ENCODE results near the gene PSMD4.

The PSMD4 gene

DNA sequence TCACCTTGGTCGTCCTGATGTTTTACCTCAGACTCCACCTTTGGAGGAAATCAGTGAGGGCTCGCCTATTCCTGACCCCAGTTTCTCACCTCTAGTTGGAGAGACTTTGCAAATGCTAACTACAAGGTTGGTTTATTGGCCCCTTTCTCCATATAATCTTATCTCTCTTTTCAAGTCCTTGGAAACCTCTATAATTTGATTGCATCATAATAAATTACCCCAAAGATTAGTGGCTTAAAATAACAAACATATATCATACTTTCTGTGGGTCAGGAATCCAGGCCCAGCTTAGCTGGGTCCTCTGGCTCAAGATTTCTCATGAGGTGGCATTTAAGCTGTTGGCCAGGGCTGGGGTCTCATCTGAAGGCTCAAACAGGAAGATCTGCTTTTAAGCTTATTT is 12.1 kb upstream of the PSMD4 start:
- no peaks in the 10 kb centered on the region for H3K27me3 ChIP-seq (replicated peaks; ENCODE audit: control insufficient read depth, insufficient read depth, low read length)
- H3K4me3 ChIP-seq (ENCODE audit: low read length): no peak overlapping the region
- H3K36me3 ChIP-seq (ENCODE audit: control insufficient read depth, insufficient read depth, low read length, severe bottlenecking): peaks cover 98% of the 10 kb centered on the region
- H3K9me3 ChIP-seq (ENCODE audit: control insufficient read depth, low read length): no peaks in the 10 kb centered on the region
- DNase-seq (ENCODE audit: low read depth): no peak
- no peak overlapping the region for H3K9ac ChIP-seq (ENCODE audit: low read length)
- H3K4me1 ChIP-seq (ENCODE audit: control insufficient read depth, insufficient read depth, low read length): peaks cover 15% of the 10 kb centered on the region

GRCh38 chr1:151243683-151244216 is 10.8 kb upstream of the PSMD4 start:
- H3K9ac ChIP-seq (ENCODE audit: low read length): no peak overlapping the region
- no peaks in the 10 kb centered on the region for H3K9me3 ChIP-seq (ENCODE audit: control insufficient read depth, low read length)
- no peak for DNase-seq (ENCODE audit: low read depth)
- no peaks in the 10 kb centered on the region for H3K27me3 ChIP-seq (replicated peaks; ENCODE audit: control insufficient read depth, insufficient read depth, low read length)
- peaks cover 7% of the 10 kb centered on the region for H3K4me1 ChIP-seq (ENCODE audit: control insufficient read depth, insufficient read depth, low read length)
- H3K4me3 ChIP-seq (ENCODE audit: low read length): no peak overlapping the region
- peaks cover 98% of the 10 kb centered on the region for H3K36me3 ChIP-seq (ENCODE audit: control insufficient read depth, insufficient read depth, low read length, severe bottlenecking)

DNA sequence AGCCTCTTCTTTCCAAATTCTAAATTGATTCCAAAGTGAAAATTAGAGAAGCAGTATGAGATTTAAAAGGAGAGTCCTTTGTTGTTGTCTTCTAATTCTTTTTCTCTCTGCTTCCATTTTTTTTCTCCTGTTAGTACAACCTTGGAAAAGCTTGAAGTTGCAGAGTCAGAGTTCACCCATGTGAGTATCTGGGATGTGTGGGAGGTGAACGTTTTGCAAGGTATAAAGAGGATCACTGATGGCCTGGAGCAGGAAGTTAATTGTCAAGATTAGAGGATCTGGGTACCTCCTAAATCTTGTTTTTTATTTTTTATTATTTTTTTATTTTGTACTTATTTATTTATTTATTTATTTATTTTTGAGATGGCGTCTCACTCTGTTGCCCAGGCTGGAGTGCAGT is 7.7 kb upstream of the PSMD4 start:
- no peak for DNase-seq (ENCODE audit: low read depth)
- peaks cover 88% of the 10 kb centered on the region for H3K36me3 ChIP-seq (ENCODE audit: control insufficient read depth, insufficient read depth, low read length, severe bottlenecking)
- no peak overlapping the region for H3K9ac ChIP-seq (ENCODE audit: low read length)
- H3K9me3 ChIP-seq (ENCODE audit: control insufficient read depth, low read length): no peaks in the 10 kb centered on the region
- peaks cover 6% of the 10 kb centered on the region for H3K4me1 ChIP-seq (ENCODE audit: control insufficient read depth, insufficient read depth, low read length)
- H3K27me3 ChIP-seq (replicated peaks; ENCODE audit: control insufficient read depth, insufficient read depth, low read length): no peaks in the 10 kb centered on the region
- no peak overlapping the region for H3K4me3 ChIP-seq (ENCODE audit: low read length)

GRCh38 chr1:151251656-151252470 is 2.7 kb upstream of the PSMD4 start:
- H3K4me1 ChIP-seq (ENCODE audit: control insufficient read depth, insufficient read depth, low read length): peaks cover 16% of the 10 kb centered on the region
- H3K27me3 ChIP-seq (replicated peaks; ENCODE audit: control insufficient read depth, insufficient read depth, low read length): no peaks in the 10 kb centered on the region
- peaks cover 38% of the 10 kb centered on the region for H3K36me3 ChIP-seq (ENCODE audit: control insufficient read depth, insufficient read depth, low read length, severe bottlenecking)
- no peak overlapping the region for H3K4me3 ChIP-seq (ENCODE audit: low read length)
- no peaks in the 10 kb centered on the region for H3K9me3 ChIP-seq (ENCODE audit: control insufficient read depth, low read length)
- peak; percentile 91 for DNase-seq (ENCODE audit: low read depth)
- no peak overlapping the region for H3K9ac ChIP-seq (ENCODE audit: low read length)

GRCh38 chr1:151255381-151255780 is 847 bp downstream of the PSMD4 start:
- H3K9ac ChIP-seq (ENCODE audit: low read length): peak overlapping the region; percentile 95
- no peaks in the 10 kb centered on the region for H3K9me3 ChIP-seq (ENCODE audit: control insufficient read depth, low read length)
- H3K4me1 ChIP-seq (ENCODE audit: control insufficient read depth, insufficient read depth, low read length): peaks cover 10% of the 10 kb centered on the region
- DNase-seq (ENCODE audit: low read depth): peak; percentile 43
- peaks cover 4% of the 10 kb centered on the region for H3K36me3 ChIP-seq (ENCODE audit: control insufficient read depth, insufficient read depth, low read length, severe bottlenecking)
- H3K4me3 ChIP-seq (ENCODE audit: low read length): peak overlapping the region; percentile 99
- H3K27me3 ChIP-seq (replicated peaks; ENCODE audit: control insufficient read depth, insufficient read depth, low read length): no peaks in the 10 kb centered on the region

GRCh38 chr1:151259351-151259750 is 4.8 kb downstream of the PSMD4 start:
- Histone ChIP-seq H3K9me3 (ENCODE audit: control insufficient read depth, low read length) (no peaks in the 10 kb centered on the region), H3K4me3 (ENCODE audit: low read length) (no peak overlapping the region), H3K4me1 (ENCODE audit: control insufficient read depth, insufficient read depth, low read length) (peaks cover 10% of the 10 kb centered on the region), H3K9ac (ENCODE audit: low read length) (no peak overlapping the region), H3K36me3 (ENCODE audit: control insufficient read depth, insufficient read depth, low read length, severe bottlenecking) (peaks cover 16% of the 10 kb centered on the region), H3K27me3 (replicated peaks; ENCODE audit: control insufficient read depth, insufficient read depth, low read length) (no peaks in the 10 kb centered on the region)
- no peak for DNase-seq (ENCODE audit: low read depth)

DNA sequence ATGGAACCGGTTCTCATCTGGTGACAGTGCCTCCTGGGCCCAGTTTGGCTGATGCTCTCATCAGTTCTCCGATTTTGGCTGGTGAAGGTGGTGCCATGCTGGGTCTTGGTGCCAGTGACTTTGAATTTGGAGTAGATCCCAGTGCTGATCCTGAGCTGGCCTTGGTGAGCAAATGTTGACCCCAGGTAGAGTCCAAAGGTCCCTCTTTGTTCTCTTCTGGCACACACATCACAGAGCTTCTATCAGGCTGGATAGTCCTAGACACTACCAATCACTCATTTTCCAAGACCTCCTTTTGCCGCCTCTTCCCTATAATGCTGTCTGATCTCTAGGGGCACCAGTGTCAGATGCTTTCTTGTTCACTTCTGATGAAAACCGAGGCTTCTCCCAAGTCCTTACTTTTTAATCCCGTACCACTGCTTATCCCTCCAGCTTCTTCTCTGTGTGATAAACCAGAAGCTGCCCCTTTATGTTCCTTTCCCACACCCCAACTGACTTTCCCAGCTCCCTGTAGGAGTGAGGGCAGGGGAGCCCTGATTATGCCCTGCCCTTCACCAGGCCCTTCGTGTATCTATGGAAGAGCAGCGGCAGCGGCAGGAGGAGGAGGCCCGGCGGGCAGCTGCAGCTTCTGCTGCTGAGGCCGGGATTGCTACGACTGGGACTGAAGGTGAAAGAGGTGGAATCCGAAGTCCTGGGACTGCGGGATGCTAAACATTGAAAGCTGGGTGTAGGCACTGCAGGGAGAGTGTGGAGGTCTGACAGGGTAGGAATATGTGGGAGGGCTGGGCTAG is 11.1 kb downstream of the PSMD4 start:
- no peaks in the 10 kb centered on the region for H3K4me1 ChIP-seq (ENCODE audit: control insufficient read depth, insufficient read depth, low read length)
- no peaks in the 10 kb centered on the region for H3K9me3 ChIP-seq (ENCODE audit: control insufficient read depth, low read length)
- no peak overlapping the region for H3K9ac ChIP-seq (ENCODE audit: low read length)
- H3K4me3 ChIP-seq (ENCODE audit: low read length): no peak overlapping the region
- no peaks in the 10 kb centered on the region for H3K27me3 ChIP-seq (replicated peaks; ENCODE audit: control insufficient read depth, insufficient read depth, low read length)
- DNase-seq (ENCODE audit: low read depth): no peak
- peaks cover 65% of the 10 kb centered on the region for H3K36me3 ChIP-seq (ENCODE audit: control insufficient read depth, insufficient read depth, low read length, severe bottlenecking)

DNA sequence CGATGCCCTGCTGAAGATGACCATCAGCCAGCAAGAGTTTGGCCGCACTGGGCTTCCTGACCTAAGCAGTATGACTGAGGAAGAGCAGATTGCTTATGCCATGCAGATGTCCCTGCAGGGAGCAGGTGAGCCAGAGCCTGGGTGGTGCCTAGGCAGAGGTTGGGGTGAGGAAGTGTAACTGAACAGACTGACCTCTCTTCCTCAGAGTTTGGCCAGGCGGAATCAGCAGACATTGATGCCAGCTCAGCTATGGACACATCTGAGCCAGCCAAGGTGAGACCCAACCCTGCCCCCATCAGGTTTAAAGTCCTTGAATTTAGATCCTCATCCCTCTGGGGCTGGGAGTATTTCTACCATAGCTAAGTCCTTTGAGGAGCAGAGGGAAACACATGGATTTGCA is 11.8 kb downstream of the PSMD4 start:
- H3K36me3 ChIP-seq (ENCODE audit: control insufficient read depth, insufficient read depth, low read length, severe bottlenecking): peaks cover 65% of the 10 kb centered on the region
- DNase-seq (ENCODE audit: low read depth): no peak
- H3K27me3 ChIP-seq (replicated peaks; ENCODE audit: control insufficient read depth, insufficient read depth, low read length): no peaks in the 10 kb centered on the region
- no peak overlapping the region for H3K4me3 ChIP-seq (ENCODE audit: low read length)
- H3K9me3 ChIP-seq (ENCODE audit: control insufficient read depth, low read length): no peaks in the 10 kb centered on the region
- peaks cover 2% of the 10 kb centered on the region for H3K4me1 ChIP-seq (ENCODE audit: control insufficient read depth, insufficient read depth, low read length)
- H3K9ac ChIP-seq (ENCODE audit: low read length): no peak overlapping the region

DNA sequence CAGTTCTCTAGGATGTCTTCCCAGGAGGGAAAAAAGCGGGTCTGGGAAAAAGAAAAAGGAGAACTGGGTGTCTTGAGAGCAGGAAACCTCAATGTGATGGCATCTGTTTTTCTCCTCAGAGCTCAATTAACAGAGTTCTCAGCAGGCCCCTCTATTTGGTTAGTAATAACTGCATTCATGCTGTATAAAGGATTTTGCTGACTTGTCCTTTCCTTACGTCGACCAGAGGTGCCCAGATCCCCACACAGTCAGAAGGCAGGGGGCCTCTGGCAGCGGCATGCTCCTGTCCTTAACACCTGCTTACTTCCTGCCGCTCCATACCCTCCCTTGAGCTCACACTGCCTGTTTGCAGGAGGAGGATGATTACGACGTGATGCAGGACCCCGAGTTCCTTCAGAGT is 12.3 kb downstream of the PSMD4 start:
- Histone ChIP-seq H3K27me3 (replicated peaks; ENCODE audit: control insufficient read depth, insufficient read depth, low read length) (no peaks in the 10 kb centered on the region), H3K9me3 (ENCODE audit: control insufficient read depth, low read length) (no peaks in the 10 kb centered on the region), H3K9ac (ENCODE audit: low read length) (no peak overlapping the region), H3K4me1 (ENCODE audit: control insufficient read depth, insufficient read depth, low read length) (peaks cover 7% of the 10 kb centered on the region), H3K4me3 (ENCODE audit: low read length) (no peak overlapping the region), H3K36me3 (ENCODE audit: control insufficient read depth, insufficient read depth, low read length, severe bottlenecking) (peaks cover 65% of the 10 kb centered on the region)
- no peak for DNase-seq (ENCODE audit: low read depth)

- DNase-seq (ENCODE audit: low read depth): no peak
- Histone ChIP-seq H3K27me3 (replicated peaks; ENCODE audit: control insufficient read depth, insufficient read depth, low read length) (no peaks in the 10 kb centered on the region), H3K9ac (ENCODE audit: low read length) (no peak overlapping the region), H3K36me3 (ENCODE audit: control insufficient read depth, insufficient read depth, low read length, severe bottlenecking) (peaks cover 60% of the 10 kb centered on the region), H3K4me1 (ENCODE audit: control insufficient read depth, insufficient read depth, low read length) (peaks cover 7% of the 10 kb centered on the region), H3K4me3 (ENCODE audit: low read length) (no peak overlapping the region), H3K9me3 (ENCODE audit: control insufficient read depth, low read length) (no peaks in the 10 kb centered on the region)
Observed at GRCh38 chr1:151267760-151268159, 13.2 kb downstream of the PSMD4 start.

GRCh38 chr1:151273924-151274466 is 19.5 kb downstream of the PSMD4 start:
- Histone ChIP-seq H3K36me3 (ENCODE audit: control insufficient read depth, insufficient read depth, low read length, severe bottlenecking) (peaks cover 6% of the 10 kb centered on the region), H3K9me3 (ENCODE audit: control insufficient read depth, low read length) (no peaks in the 10 kb centered on the region), H3K4me1 (ENCODE audit: control insufficient read depth, insufficient read depth, low read length) (peaks cover 7% of the 10 kb centered on the region), H3K9ac (ENCODE audit: low read length) (no peak overlapping the region), H3K4me3 (ENCODE audit: low read length) (no peak overlapping the region), H3K27me3 (replicated peaks; ENCODE audit: control insufficient read depth, insufficient read depth, low read length) (no peaks in the 10 kb centered on the region)
- no peak for DNase-seq (ENCODE audit: low read depth)
